SK-N-SH (cell line): Measurements from ENCODE around the gene LIMA1.

Experiments
- CHD2 ChIP-seq: fragments of 150-350 bp; IDR thresholded peaks from 2 replicates; pipeline ENCODE4 v1.6.1; 2018; ENCODE audit warnings: low read length; ENCODE audit not compliant: partially characterized antibody
- CTCF ChIP-seq: fragments of 200-600 bp; sonication (generic); IDR thresholded peaks from 2 replicates; pipeline ENCODE4 v1.6.1; 2017; ENCODE audit warnings: antibody characterized with exemption, mild to moderate bottlenecking, moderate library complexity
- ELF1 ChIP-seq: IDR thresholded peaks from 2 replicates; pipeline ENCODE4 v1.4.0; 2012
- EP300 ChIP-seq, 2 experiments: IDR thresholded peaks; 2 replicates each; pipeline versions ENCODE4 v1.4.0 to v1.6.1; 2012; ENCODE audit warnings: borderline replicate concordance in 1 of 2, low read depth in 1 of 2, low read length in 1 of 2
- GABPA ChIP-seq: IDR thresholded peaks from 2 replicates; pipeline ENCODE4 v1.4.0; 2012; ENCODE audit warnings: low read depth, mild to moderate bottlenecking
- GATA2 ChIP-seq: sonication (generic); formaldehyde crosslinking; IDR thresholded peaks from 2 replicates; pipeline ENCODE4 v1.5.0; 2020; ENCODE audit warnings: mild to moderate bottlenecking, missing genetic modification reagents
- NRF1 ChIP-seq: IDR thresholded peaks from 2 replicates; pipeline ENCODE4 v1.6.1; 2012; ENCODE audit warnings: low read depth, mild to moderate bottlenecking, low read length
- PBX3 ChIP-seq: IDR thresholded peaks from 2 replicates; pipeline ENCODE4; 2012
- POLR2AphosphoS5 ChIP-seq: IDR thresholded peaks from 2 replicates; pipeline ENCODE4 v1.6.1; 2012; ENCODE audit warnings: low read depth, low read length
- RAD21 ChIP-seq: IDR thresholded peaks from 2 replicates; pipeline ENCODE4 v1.6.1; 2012; ENCODE audit warnings: mild to moderate bottlenecking, low read length
- TAF1 ChIP-seq: IDR thresholded peaks from 2 replicates; pipeline ENCODE4 v1.6.1; 2012; ENCODE audit warnings: low read depth, mild to moderate bottlenecking, low read length, moderate library complexity, borderline replicate concordance
- TEAD4 ChIP-seq: IDR thresholded peaks from 2 replicates; pipeline ENCODE4 v1.4.0; 2012; ENCODE audit warnings: mild to moderate bottlenecking, borderline replicate concordance; ENCODE audit not compliant: insufficient read depth
- USF1 ChIP-seq: IDR thresholded peaks from 2 replicates; pipeline ENCODE4 v1.4.0; 2012; ENCODE audit warnings: low read depth, borderline replicate concordance

- TF ChIP-seq GABPA (no peak), CTCF (no peak), RAD21 (no peak), POLR2AphosphoS5 (no peak), TAF1 (no peak), GATA2 (no peak), ELF1 (no peak), EP300 (IDR thresholded peaks at IDR 0.05; ENCODE audit: borderline replicate concordance in 1 of 2, low read depth in 1 of 2, low read length in 1 of 2) (no peak), CHD2 (no peak), USF1 (no peak), TEAD4 (no peak), NRF1 (no peak), PBX3 (no peak)
These were observed 126.7 kb downstream of the LIMA1 start for GRCh38 chr12:50156641-50157040.
